ENCODE measurements around the gene ABL2.

DNA sequence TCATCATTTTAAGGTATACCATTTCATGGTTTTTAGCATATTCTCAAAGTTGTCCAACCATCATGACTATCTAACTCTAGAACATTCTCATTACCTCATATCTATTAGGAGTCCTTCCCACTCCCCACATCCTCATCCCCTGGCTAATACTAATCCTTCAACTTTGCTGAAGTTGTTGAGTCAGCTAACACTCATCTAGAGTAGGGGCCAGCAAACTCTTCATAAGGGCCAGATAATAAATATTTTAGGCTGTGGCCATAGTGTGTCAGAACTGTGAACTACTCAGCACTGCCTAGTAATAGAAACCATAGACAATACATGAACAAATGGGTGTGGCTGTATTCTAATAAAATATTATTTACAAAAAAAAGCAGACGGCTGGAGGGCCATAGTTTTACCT lies 104.6 kb downstream of the ABL2 start:
- no peak for TF ChIP-seq ZNF274 (IDR thresholded peaks at IDR 0.05; ENCODE audit: low read depth, low read length)
- TF ChIP-seq YY1 (IDR thresholded peaks at IDR 0.05; ENCODE audit: insufficient read depth, insufficient read length): no peak
